Neuronal stem cell (in vitro differentiated cells): ENCODE data around the gene ADPRHL1.

Experiments used
- DNase-seq: peaks from one replicate; pipeline ENCODE4 v3.0.0-alpha.2; 2013; ENCODE audit warnings: low spot score
- H2AFZ ChIP-seq: one replicate; pipeline ENCODE4 v1.6.1; 2013; ENCODE audit warnings: mild to moderate bottlenecking, low read length, inconsistent platforms
- H2AK5ac ChIP-seq: 2 replicates; pipeline ENCODE4 v1.6.1; 2013; ENCODE audit warnings: low read depth, mild to moderate bottlenecking, inconsistent platforms, low read length, moderate library complexity, mixed read lengths
- H2BK120ac ChIP-seq: 2 replicates; pipeline ENCODE4 v1.6.1; 2013; ENCODE audit warnings: low read depth, mild to moderate bottlenecking, inconsistent platforms, low read length, moderate library complexity, mixed read lengths
- H2BK12ac ChIP-seq: one replicate; pipeline ENCODE4 v1.6.1; 2013; ENCODE audit warnings: low read length, inconsistent platforms
- H2BK15ac ChIP-seq: 2 replicates; pipeline ENCODE4 v1.6.1; 2013; ENCODE audit warnings: mild to moderate bottlenecking, low read length, inconsistent platforms, mixed read lengths
- H2BK5ac ChIP-seq: one replicate; pipeline ENCODE4 v1.6.1; 2013; ENCODE audit warnings: inconsistent platforms, mild to moderate bottlenecking, low read length, moderate library complexity
- H3K14ac ChIP-seq: one replicate; pipeline ENCODE4 v1.6.1; 2013; ENCODE audit warnings: low read length, inconsistent platforms
- H3K18ac ChIP-seq: 2 replicates; pipeline ENCODE4 v1.6.1; 2013; ENCODE audit warnings: low read length, inconsistent platforms
- H3K23ac ChIP-seq: 2 replicates; pipeline ENCODE4 v1.6.1; 2013; ENCODE audit warnings: low read depth, mild to moderate bottlenecking, mixed read lengths, low read length, inconsistent platforms; ENCODE audit not compliant: poor library complexity
- H3K27ac ChIP-seq: replicated peaks from 3 replicates; pipeline ENCODE4 v1.5.1; 2013; ENCODE audit warnings: low read length, inconsistent platforms
- H3K27me3 ChIP-seq, 3 experiments: 2 replicates each; pipeline ENCODE4 v1.6.1; 2013; ENCODE audit warnings: low read length in 3 of 3, mild to moderate bottlenecking in 2 of 3, inconsistent platforms in 1 of 3, low read depth in 1 of 3, mixed read lengths in 1 of 3, moderate library complexity in 1 of 3; ENCODE audit not compliant: control insufficient read depth in 3 of 3, insufficient read depth in 3 of 3
- H3K36me3 ChIP-seq, 2 donors: replicated peaks in 1 of 2; 2 replicates each; pipeline ENCODE4 v1.6.1; 2013; ENCODE audit warnings: low read length in 2 of 2; ENCODE audit not compliant: control insufficient read depth in 2 of 2, insufficient read depth in 2 of 2
- H3K4ac ChIP-seq: 2 replicates; pipeline ENCODE4 v1.6.1; 2013; ENCODE audit warnings: inconsistent platforms, mild to moderate bottlenecking, low read length, moderate library complexity
- H3K4me1 ChIP-seq, 2 donors: 1 replicate in 1 of 2; 2 replicates in 1 of 2; pipeline ENCODE4 v1.6.1; 2013; ENCODE audit warnings: low read length in 2 of 2, low read depth in 1 of 2; ENCODE audit not compliant: control insufficient read depth in 2 of 2, insufficient read depth in 1 of 2
- H3K4me2 ChIP-seq: one replicate; pipeline ENCODE4 v1.6.1; 2013; ENCODE audit warnings: mild to moderate bottlenecking, low read length, inconsistent platforms; ENCODE audit not compliant: insufficient read depth, poor library complexity, severe bottlenecking
- H3K4me3 ChIP-seq, 2 donors: 2 replicates each; pipeline ENCODE4 v1.5.1; 2013; ENCODE audit warnings: low read length in 2 of 2, mild to moderate bottlenecking in 2 of 2, inconsistent platforms in 1 of 2, moderate library complexity in 1 of 2
- H3K79me1 ChIP-seq: one replicate; pipeline ENCODE4 v1.6.1; 2013; ENCODE audit warnings: low read depth, mild to moderate bottlenecking, inconsistent platforms, low read length, moderate library complexity
- H3K9ac ChIP-seq: one replicate; pipeline ENCODE4 v1.6.1; 2013; ENCODE audit warnings: mild to moderate bottlenecking, low read depth, low read length, inconsistent platforms; ENCODE audit not compliant: poor library complexity
- H3K9me3 ChIP-seq, 2 donors: replicated peaks in 1 of 2; 2 replicates each; pipeline versions ENCODE3 to v1.6.1; 2013; ENCODE audit warnings: low read length in 2 of 2, mild to moderate bottlenecking in 2 of 2, inconsistent platforms in 1 of 2, low read depth in 1 of 2, mixed read lengths in 1 of 2, moderate library complexity in 1 of 2; ENCODE audit not compliant: control insufficient read depth in 2 of 2, insufficient read depth in 1 of 2
- H4K8ac ChIP-seq: one replicate; pipeline ENCODE4 v1.6.1; 2013; ENCODE audit warnings: low read depth, mild to moderate bottlenecking, inconsistent platforms, low read length, moderate library complexity
- H4K91ac ChIP-seq: one replicate; pipeline ENCODE4 v1.6.1; 2013; ENCODE audit warnings: low read length, low read depth, mild to moderate bottlenecking, inconsistent platforms; ENCODE audit not compliant: poor library complexity
- WGBS, 2 donors: extraction: QIAGEN DNeasy Blood & Tissue Kit; methylation state at CpG; one replicate each; pipeline ENCODE4 v1.1.7; 2013; ENCODE audit warnings: missing lambda C conversion rate in 2 of 2, mixed read lengths in 1 of 2; ENCODE audit not compliant: insufficient read length in 2 of 2, insufficient replicate concordance in 1 of 2; ENCODE audit errors: extremely low coverage in 2 of 2; 5-methylcytosine and 5-hydroxymethylcytosine counted together

Gene ADPRHL1

GRCh38 chr13:113489549-113490495 is 36.5 kb upstream of the ADPRHL1 start:
- WGBS, 2 donors: no CpG with 5 or more reads among the region's 54 CpGs
- H3K23ac ChIP-seq: no peak overlapping the region
- no peak overlapping the region for H3K27ac ChIP-seq

GRCh38 chr13:113489171-113489548 is 35.9 kb upstream of the ADPRHL1 start:
- H2AK5ac ChIP-seq: no peak overlapping the region
- H3K4ac ChIP-seq: no peak overlapping the region
- peaks cover 2 to 30% of the 10 kb centered on the region in 2 donors for H3K36me3 ChIP-seq
- no peak overlapping the region for H2BK120ac ChIP-seq
- no peak overlapping the region for H3K27ac ChIP-seq
- H3K18ac ChIP-seq: no peak overlapping the region
- H4K91ac ChIP-seq: no peak overlapping the region
- H3K4me2 ChIP-seq: peak overlapping the region; percentile 79
- H2BK15ac ChIP-seq: no peak overlapping the region
- peaks cover 7 to 20% of the 10 kb centered on the region in 2 donors for H3K4me1 ChIP-seq
- no peaks in the 10 kb centered on the region for H3K9me3 ChIP-seq
- no peak overlapping the region for H3K9ac ChIP-seq
- peak; percentile 17 for DNase-seq
- no peak overlapping the region for H2BK12ac ChIP-seq
- H2BK5ac ChIP-seq: no peak overlapping the region
- no peaks in the 10 kb centered on the region for H3K27me3 ChIP-seq
- H2AFZ ChIP-seq: peak overlapping the region; percentile 88
- WGBS, 2 donors: no CpG with 5 or more reads among the region's 8 CpGs
- H3K79me1 ChIP-seq: peaks cover under 1% of the 10 kb centered on the region
- peak overlapping the region; percentile 78 to 98 for H3K4me3 ChIP-seq
- H4K8ac ChIP-seq: no peak overlapping the region
- H3K14ac ChIP-seq: no peak overlapping the region
- no peak overlapping the region for H3K23ac ChIP-seq

More at GRCh38 chr13:113489549-113490495, 36.5 kb upstream of the ADPRHL1 start:
- Histone ChIP-seq H3K4ac (no peak overlapping the region), H2AK5ac (no peak overlapping the region), H2BK120ac (no peak overlapping the region), H3K4me2 (peak overlapping the region; percentile 79), H3K9me3 (no peaks in the 10 kb centered on the region), H3K9ac (peak overlapping the region; percentile 91), H3K79me1 (peaks cover 2% of the 10 kb centered on the region), H3K27me3 (no peaks in the 10 kb centered on the region), H4K91ac (no peak overlapping the region), H2BK15ac (peak overlapping the region; percentile 76), H2BK12ac (no peak overlapping the region), H3K18ac (peak overlapping the region; percentile 90), H3K4me1 (peaks cover 9 to 19% of the 10 kb centered on the region in 2 donors), H2AFZ (peak overlapping the region; percentile 88), H3K36me3 (peaks cover 2 to 37% of the 10 kb centered on the region in 2 donors), H4K8ac (no peak overlapping the region), H3K4me3 (peak overlapping the region; percentile 78 to 98), H3K14ac (peak overlapping the region; percentile 95), H2BK5ac (no peak overlapping the region)
- peak; percentile 17 for DNase-seq

GRCh38 chr13:113488283-113488682 is 35.0 kb upstream of the ADPRHL1 start:
- Histone ChIP-seq H4K91ac (no peak overlapping the region), H3K79me1 (no peaks in the 10 kb centered on the region), H2BK5ac (no peak overlapping the region), H3K4me1 (peaks cover 7 to 25% of the 10 kb centered on the region in 2 donors), H3K23ac (no peak overlapping the region), H3K27ac (no peak overlapping the region), H2BK12ac (no peak overlapping the region), H3K9me3 (no peaks in the 10 kb centered on the region), H4K8ac (no peak overlapping the region), H2BK120ac (no peak overlapping the region), H2BK15ac (no peak overlapping the region), H3K4me3 (no peak overlapping the region), H2AFZ (no peak overlapping the region), H3K4ac (no peak overlapping the region), H2AK5ac (no peak overlapping the region), H3K4me2 (no peak overlapping the region), H3K27me3 (no peaks in the 10 kb centered on the region), H3K18ac (no peak overlapping the region), H3K14ac (no peak overlapping the region), H3K9ac (no peak overlapping the region), H3K36me3 (peaks cover 2 to 30% of the 10 kb centered on the region in 2 donors)
- DNase-seq: no peak
- no CpG with 5 or more reads among the region's 3 CpGs for WGBS, 2 donors

- Histone ChIP-seq H2BK5ac (no peak overlapping the region), H3K4me1 (peaks cover 7 to 19% of the 10 kb centered on the region in 2 donors), H3K9me3 (no peaks in the 10 kb centered on the region), H4K91ac (no peak overlapping the region), H3K9ac (no peak overlapping the region), H3K4me2 (no peak overlapping the region), H3K27me3 (no peaks in the 10 kb centered on the region), H2AFZ (no peak overlapping the region), H4K8ac (no peak overlapping the region), H3K23ac (no peak overlapping the region), H3K14ac (no peak overlapping the region), H3K27ac (no peak overlapping the region), H3K4ac (no peak overlapping the region), H2BK120ac (no peak overlapping the region), H2AK5ac (no peak overlapping the region), H3K36me3 (peaks cover 2 to 33% of the 10 kb centered on the region in 2 donors), H3K18ac (no peak overlapping the region), H2BK12ac (no peak overlapping the region), H3K79me1 (no peaks in the 10 kb centered on the region), H2BK15ac (no peak overlapping the region), H3K4me3 (no peak overlapping the region)
- no peak for DNase-seq
- no CpG with 5 or more reads among the region's 4 CpGs for WGBS, 2 donors
These were observed 33.4 kb upstream of the ADPRHL1 start for GRCh38 chr13:113486698-113487097.
